GM18526 (cell line): Measurements from ENCODE around the gene GPR37.

Experiments
- POLR2A ChIP-seq: IDR thresholded peaks from 3 replicates; pipeline ENCODE4 v1.6.1; 2011; ENCODE audit not compliant: insufficient read length; ENCODE audit errors: extremely low read depth

Gene GPR37

DNA sequence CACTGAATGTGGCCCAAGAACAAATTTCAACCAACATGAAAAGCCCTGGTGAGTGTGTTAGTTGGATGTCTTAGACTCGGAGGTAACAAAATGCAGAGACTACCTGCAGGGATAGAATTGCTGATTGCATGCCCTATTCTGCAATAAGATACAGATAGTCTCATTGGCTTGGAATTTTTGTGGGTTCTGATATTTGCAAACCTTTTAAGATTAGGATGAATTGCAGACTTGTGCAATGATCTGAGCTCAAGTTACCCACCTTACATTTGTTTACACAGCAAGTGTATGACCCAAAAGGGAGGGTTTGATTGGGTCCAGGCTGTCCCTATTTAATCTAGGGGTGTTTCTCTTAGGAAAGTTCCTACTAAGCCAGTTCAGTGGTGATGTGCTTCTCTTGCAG lies 45.4 kb downstream of the GPR37 start:
- TF ChIP-seq POLR2A: no peak

- TF ChIP-seq POLR2A: no peak
These were observed 47.4 kb downstream of the GPR37 start for GRCh38 chr7:124718032-124718766.

DNA sequence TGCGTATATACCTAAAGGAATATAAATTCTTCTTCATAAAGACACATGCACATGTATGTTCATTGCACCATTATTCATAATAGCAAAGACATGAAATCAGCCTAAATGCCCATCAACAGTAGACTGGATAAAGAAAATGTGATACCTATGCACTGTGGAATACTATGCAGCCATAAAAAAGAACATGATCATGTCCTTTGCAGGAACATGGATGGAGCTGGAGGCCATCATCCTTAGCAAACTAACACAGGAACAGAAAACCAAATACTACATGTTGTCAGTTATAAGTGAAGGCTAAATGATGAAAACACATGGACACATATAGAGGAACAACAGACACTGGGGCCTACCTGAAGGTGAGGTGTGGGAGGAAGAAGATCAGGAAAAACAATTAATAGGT lies 48.7 kb downstream of the GPR37 start:
- no peak for TF ChIP-seq POLR2A

GRCh38 chr7:124713086-124713485 lies 52.5 kb downstream of the GPR37 start:
- no peak for TF ChIP-seq POLR2A

GRCh38 chr7:124712017-124712416 lies 53.6 kb downstream of the GPR37 start:
- no peak for TF ChIP-seq POLR2A

DNA sequence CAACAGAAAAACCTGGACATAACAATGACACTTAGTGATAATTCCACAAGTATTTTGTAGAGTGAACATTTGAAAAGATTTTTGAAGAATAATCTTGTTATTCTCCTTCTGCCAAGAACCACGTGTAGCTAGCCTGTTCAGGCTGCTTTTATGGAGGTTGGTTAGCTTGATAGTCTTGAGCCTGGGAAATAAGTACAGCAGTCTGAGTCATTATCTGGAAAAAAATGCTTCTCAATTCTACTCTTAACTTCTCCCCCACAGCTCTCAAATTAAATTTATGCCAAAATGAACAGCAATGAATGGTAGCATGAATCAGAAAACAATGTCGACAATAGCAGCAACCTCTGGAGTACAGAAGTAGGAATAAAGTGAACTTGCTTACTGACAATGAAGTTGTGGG lies 63.2 kb downstream of the GPR37 start:
- TF ChIP-seq POLR2A: no peak

GRCh38 chr7:124701955-124702354 lies 63.6 kb downstream of the GPR37 start:
- TF ChIP-seq POLR2A: no peak

GRCh38 chr7:124700655-124701054 lies 64.9 kb downstream of the GPR37 start:
- TF ChIP-seq POLR2A: no peak

GRCh38 chr7:124698964-124699363 lies 66.6 kb downstream of the GPR37 start:
- no peak for TF ChIP-seq POLR2A

DNA sequence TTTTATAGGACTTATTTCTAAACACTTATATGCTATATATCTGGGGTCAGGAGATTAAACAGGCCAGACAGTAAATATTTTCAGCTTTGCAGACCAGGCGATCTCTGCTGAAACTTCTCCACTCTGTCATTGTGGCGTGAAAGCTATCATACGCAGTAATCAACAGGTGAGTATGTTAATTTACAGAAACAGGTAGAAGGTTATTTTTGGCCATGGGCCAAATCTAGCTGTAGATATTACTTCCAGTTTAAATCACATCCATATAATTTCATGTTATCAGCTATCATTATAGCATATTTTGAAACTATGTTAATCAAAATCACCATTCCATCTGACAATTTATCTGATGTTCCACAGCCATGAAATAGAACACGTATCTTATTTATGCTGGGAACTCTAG lies 67.8 kb downstream of the GPR37 start:
- no peak for TF ChIP-seq POLR2A
